Fibroblast of skin of left quadriceps (primary cell): ENCODE results near the gene ZBBX.
A peak's percentile ranks its signal among the peaks of the same experiment; 100 is the strongest.
"Not testable (repeated sequence)": the region's sequence is repeated elsewhere in the genome, so short reads cannot be mapped to it uniquely, and the experiment has no call there.

ENCODE experiments used
- DNase-seq, 2 experiments: peaks; one replicate each; pipeline ENCODE4 v3.0.0-alpha.2; 2013; ENCODE audit warnings: low read depth in 2 of 2

The ZBBX gene, protein sequence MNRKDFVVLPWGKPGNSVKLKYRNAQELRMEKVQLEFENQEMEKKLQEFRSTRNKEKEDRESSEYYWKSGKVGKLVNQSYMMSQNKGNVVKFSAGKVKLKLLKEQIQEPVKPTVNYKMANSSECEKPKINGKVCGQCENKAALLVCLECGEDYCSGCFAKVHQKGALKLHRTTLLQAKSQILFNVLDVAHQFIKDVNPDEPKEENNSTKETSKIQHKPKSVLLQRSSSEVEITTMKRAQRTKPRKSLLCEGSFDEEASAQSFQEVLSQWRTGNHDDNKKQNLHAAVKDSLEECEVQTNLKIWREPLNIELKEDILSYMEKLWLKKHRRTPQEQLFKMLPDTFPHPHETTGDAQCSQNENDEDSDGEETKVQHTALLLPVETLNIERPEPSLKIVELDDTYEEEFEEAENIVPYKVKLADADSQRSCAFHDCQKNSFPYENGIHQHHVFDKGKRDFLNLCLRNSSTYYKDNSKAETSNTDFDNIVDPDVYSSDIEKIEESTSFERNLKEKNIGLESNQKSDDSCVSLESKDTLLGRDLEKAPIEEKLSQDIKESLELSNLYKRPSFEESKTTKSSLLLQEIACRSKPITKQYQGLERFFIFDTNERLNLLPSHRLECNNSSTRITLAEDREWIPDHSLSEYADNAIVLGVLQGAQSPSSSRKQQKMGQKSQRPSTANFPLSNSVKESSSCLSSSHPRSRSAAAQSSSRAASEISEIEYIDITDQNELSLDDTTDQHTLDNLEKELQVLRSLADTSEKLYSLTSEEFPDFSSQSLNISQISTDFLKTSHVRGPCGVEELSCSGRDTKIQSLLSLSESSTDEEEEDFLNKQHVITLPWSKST

DNA sequence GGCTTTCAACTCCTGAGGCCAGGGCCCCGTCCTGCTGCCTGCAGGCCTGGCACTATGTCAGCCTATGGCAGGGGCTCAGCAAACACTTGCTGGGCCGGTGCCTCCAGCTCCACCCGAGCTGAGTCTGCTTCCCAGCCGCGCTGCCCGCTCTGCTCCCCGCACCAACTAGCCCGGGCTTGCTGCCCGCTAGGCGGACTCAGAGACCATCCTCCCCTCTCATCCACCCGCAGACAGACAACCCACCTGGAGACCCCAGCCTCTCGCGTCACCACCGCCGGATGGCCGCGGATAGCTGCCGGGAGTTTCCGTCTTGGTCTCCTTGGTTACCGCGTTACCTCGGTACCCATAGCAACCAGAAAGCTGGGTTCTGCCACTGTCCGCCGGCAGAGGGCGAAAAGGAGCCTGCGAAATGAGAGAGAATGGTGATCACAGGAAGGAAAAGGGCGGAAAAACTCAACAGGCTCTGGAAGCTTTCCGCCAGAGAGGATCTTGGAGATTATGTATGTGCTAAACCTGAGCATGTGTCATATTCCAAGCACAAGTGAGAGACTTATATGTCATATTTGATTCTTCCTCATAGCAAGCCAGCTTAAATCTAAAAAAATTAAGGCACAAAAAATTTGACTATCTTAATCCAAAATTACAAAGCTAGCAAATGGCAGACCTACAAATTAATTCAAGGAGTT is at the start of gene ZBBX:
TSS of gene ZBBX (minus strand) at position 294 of the 686 bp plus-strand sequence. CDS start 7,396 bp downstream, outside the sequence.
- peak; percentile 39 to 57 for DNase-seq

DNA sequence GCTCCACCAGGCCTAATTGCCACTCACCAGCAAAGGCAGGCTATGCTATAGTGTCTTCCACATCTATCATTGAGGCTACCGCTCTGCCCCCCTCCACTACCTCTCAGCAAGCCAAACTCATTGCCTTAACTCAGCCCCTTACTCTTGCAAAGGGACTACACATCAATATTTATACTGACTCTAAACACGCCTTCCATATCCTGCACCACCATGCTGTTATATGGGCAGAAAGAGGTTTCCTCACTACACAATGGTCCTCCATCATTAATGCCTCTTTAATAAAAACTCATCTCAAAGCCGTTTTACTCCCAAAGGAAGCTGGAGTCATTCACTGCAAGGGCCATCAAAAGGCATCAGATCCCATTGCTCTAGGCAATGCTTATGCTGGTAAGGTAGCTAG is 46.9 kb upstream of the ZBBX start:
- DNase-seq: not testable (repeated sequence)

DNA sequence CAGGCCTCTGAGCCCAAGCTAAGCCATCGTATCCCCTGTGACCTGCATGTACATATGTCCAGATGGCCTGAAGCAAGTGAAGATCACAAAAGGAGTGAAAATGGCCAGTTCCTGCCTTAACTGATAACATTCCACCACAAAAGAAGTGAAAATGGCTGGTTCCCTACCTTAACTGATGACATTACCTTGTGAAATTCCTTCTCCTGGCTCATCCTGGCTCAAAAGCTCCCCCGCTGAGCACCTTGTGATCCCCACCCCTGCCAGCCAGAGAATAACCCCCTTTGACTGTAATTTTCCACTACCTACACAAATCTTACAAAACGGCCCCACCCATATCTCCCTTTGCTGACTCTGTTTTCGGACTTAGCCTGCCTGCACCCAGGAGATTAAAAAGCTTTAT is 42.3 kb upstream of the ZBBX start:
- DNase-seq: not testable (repeated sequence)

DNA sequence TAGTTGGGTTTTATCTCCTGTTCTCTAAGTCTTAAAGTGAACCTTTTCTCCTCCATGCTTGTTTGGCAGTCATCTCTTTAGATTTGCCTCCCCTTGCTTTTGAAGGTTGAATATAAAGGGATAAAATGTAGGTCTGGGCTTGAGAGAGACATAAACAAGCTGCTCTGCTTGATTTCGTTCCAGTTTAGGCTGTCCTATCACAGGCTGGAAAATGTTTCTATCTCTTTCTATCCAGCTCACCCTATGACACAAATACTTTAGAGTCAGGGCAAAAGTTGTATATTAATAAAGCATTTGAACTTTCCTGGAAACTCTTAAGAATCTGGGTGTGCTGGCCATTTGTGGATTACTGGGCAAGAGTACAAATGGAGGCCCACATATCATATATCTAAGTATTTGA is 29.5 kb upstream of the ZBBX start:
- DNase-seq: no peak

DNA sequence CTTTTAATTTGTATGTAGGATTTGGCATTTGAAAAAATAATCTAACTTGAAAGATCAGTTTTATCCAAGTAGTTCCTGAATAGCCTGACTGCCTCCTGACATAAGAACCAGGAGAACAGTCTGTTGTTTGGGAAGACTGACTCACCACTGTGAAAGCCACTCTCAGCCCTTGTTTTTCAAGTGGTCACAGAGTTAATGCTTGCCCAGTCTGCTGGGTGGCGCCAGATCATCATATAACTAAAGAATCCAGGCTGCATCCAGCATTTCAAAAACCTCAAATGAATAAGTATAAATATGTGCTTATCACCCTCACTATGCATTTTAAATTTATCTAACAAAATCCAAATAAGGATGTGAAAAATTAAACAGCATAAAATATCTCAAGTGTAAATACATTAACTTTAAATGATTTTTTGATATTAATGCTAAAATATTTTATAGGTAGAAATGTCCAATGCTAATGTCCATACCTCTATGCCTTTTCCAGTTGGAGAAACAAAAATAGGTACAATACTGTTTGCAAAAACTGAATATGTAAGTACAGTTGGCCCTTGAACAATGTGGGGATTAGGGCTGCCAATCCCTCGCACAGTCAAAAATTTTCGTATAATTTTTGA is 26.9 kb upstream of the ZBBX start:
- peak; percentile 7 to 19 for DNase-seq

DNA sequence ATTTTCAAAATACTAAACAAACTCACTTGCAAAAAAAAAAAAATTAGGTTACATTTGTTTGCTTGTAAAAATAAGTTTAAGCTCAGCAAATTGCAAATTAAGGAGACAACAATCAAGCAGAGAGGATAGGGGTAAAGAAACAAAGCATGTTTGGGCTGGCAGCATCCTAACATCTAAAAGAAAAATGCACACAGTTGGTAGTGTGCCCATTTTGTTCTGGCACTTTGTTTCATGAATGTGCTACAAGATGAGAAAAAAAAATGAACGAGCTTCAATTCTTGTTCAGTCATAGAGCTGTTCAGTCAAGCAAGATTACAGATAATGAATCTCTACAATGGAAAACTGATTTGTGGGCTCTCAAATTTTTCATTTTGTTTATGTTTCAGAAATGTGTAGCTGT is 17.7 kb upstream of the ZBBX start:
- DNase-seq: no peak

DNA sequence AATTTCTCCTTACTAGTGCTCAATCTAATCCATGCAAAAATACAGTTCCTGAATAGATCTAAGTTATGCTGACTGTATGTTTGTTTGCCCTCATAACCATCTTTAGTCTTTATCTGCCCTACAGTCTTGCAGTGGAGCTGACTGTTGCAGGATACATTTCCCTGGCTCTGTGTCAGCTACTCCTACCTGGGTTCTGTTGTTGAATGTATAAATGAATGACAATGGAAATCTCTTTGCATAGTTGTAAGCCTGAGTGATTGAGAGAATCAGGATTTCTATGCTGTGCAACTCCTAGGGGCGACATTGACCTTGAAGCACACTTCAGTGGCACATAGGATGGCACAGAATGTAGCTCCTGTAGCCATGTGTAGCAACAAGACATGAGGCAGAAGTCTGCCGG is 16.0 kb upstream of the ZBBX start:
- no peak for DNase-seq

DNA sequence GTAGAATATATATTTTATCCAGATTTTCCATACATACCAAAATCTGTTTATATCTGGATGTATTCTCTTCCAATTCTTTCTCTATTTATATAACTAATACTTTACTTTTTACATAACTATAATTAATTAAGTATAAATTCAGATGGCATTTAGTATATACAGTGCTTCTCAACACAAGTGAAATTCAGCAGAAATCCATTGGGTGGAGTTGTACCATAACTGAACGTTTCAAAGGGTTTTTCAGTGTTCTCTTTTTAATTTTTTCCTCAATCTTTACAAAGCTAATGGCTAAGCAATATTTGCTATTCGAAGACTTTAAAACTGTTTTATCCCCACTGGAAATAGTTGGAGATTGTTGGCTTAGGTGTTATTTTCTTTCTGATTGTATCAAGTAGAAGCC is 13.9 kb upstream of the ZBBX start:
- no peak for DNase-seq

DNA sequence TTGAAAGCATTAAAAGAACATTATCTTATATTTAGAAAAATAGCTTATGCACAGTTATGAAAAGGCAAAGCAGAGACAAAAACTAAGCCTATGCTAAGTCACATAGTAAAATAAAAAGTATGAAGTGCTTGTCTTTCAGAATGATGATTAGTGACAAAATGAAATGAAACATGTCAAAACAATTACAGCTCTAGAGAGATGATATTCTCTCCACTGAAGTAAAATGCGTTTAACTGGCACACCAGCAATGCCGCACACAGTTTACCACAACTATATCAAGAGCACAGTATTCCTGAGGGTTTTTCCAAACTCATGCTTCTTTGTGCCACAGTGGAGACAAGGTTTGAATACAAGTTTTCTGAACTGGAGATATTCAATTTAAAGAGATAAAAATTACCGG is 2.1 kb upstream of the ZBBX start:
- DNase-seq: no peak

DNA sequence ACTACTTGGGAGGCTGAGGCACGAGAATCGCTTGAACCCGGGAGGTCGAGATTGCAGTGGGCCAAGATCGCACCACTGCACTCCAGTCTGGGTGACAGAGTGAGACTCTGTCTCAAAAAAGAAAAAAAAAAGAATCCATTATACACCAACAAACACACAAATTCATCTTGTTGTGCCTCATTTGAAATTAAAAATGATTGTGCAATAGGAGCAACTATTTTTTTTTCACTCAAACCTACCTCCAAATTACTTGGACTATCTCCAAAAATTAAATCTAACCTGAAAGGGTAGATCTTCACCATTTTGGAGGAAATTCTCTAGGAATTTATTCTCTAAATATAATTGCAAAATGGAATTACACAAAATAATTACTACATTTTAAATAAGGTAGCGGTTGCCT is 4.6 kb downstream of the ZBBX start:
- DNase-seq: no peak

DNA sequence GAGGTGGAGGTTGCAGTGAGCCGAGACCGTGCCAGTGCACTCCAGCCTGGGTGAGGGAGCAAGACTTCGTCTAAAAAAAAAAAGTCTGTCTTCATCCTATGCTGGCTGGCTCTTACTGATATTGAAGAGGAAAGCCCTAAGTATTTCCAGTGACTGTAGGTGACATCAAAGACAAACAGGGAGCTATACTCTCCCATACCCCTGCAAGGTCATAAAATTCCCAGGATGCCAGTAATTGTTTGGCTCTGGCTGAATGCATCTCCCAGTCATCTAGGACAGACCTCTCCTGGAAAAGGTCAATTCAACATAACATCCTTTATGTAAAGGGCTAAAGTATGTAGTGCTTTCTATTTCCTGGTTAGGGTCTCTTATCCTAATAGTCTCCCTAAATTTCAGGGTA is 8.0 kb downstream of the ZBBX start:
- no peak for DNase-seq

DNA sequence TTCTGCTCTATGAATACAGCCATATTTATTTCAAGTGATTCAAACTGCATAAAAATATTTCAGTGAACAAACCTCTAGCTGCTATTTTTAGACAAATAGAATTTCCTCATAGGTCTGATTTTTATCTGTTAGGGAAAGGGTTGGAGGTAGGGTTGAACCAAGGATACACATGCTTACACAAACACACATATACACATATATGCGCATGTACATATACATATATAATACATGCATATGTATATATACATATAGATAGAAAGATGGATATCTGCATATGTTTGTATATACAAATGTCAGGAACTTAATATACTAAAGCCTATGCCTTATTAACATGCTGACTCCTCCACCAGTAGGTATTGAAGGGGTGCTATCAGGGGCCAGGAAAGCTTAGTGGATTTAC is 18.1 kb downstream of the ZBBX start:
- DNase-seq: no peak

DNA sequence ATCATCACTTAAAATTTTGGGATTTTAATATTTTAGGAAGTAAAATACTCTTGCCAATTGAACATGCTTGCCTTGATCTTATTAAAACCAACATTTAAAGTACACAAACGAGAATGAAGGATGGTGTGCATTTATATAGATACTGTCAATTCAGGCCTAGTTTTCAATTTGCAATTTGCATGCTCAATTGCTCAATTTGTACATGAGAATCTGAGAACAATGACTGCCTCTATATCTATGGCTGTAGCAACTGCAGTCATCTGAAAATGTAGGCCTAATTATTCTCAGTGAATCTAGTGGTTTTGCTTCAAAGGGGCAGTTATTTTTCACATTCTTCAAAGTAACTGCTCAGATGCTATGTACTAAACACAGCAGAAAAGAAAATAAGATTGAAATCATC is 18.8 kb downstream of the ZBBX start:
- DNase-seq: no peak

DNA sequence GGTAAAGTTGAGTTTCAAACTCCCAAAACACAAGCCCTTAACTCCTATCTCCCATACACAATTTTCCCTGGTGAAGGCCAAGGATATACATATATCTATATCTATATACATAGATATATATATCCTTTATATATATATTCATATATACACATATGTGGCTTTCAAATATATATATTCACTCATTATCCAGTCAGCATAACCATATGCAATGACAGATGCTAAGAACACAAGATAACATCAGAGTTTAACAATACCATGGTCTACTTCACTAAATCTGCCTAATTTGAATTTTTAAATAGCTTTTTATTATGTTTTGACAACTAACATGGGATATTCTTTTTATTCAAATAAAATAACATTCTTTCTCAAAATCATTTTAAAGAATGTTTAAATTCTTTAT is 24.7 kb downstream of the ZBBX start:
- DNase-seq: no peak

DNA sequence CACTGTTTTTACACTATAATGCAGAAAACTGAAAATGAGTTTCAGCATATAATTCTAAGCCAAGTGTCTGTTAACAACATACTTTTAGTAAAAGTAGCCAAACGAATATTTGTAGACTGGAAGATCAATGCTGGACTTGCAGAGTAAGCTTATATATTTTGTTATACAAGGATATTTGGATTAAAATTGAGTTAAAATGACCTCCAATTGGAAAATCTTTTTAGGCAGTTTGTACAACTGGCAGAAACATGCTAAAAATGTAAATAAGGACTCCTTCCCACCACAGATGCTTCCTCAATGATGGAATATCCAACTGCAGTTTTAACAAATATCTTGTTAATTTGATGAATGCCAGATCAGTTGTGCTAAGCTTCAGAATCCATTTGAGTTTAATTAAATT is 25.3 kb downstream of the ZBBX start:
- DNase-seq: no peak

DNA sequence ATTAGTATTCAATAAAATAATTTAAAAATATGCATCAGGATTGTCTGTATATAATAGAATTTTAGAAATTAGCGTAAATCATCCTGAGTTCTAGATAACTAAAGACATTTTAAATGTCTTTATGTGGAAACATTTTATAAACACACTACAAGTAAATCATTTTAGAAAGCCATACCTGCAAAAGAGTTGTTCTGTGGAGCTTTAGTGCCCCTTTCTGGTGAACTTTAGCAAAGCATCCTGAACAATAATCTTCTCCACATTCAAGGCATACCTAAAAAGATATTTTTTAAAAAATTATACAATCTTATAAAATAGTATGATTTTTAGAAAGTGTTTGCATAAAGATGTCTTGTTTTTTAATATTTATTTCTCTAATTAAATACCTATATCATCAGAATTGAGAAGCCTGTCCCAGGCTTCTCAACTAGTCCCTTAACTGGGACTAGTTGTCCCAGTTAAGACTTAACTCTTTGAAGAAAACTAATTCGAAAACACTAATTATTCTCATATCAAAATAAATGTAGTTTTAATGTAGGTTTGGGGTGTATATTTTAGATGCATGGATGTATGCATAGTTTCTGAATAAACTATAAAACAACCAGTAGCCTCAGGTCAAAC is 29.7 kb downstream of the ZBBX start:
- DNase-seq: peak; percentile 1 to 3

DNA sequence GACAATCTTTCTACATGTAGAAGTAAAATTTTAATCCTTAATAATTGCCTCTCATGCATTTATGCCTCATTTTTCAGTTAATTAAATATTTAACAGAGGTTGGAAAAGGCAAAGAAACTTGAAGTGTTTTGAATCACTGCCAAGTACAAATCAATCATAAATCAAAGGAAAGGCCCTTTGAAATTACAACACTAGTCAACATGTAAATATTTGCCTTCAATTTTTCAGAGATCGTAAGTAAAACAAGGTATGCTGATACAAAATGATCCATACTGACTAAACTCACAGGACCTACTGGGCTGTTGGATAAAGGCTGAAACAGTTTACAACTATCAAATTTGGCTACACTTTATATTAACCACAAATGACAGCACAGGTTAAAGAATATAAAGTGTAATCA is 33.9 kb downstream of the ZBBX start:
- DNase-seq: no peak

DNA sequence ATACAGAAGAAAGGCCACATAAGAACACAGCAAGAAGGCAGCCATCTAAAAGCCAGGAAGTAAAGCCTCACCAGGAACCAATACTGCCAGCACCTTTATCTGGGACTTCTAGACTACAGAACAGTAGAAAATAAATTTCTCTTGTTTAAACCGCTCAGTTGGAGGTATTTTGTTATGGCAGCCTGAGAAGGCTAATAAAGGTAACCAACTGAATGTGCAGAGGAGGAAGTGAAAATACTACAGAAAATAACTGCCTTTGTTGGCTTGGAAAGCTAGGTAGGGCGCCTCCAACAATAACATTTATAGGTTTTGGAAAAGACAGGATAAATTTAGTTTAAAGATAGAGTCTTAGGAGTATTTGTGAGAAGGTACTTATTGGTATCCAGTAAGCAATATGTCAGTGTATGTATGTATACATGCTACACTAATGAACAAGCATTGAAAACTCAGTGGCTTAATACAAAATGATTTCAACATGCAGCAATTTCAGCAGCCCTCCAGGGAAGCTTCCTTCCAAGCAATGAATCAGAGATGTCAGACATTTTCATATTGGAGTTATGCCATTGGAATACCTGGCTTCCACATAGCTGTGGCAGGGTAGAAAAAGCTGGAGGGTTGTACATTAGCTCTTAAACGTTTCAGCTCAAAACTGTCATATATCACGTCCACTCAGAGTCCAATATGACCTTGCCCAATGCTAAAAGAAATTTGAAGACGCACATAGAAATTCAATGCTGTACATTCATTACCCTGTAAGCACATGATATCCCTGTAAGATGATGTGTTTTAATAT is 48.9 kb downstream of the ZBBX start:
- no peak for DNase-seq

DNA sequence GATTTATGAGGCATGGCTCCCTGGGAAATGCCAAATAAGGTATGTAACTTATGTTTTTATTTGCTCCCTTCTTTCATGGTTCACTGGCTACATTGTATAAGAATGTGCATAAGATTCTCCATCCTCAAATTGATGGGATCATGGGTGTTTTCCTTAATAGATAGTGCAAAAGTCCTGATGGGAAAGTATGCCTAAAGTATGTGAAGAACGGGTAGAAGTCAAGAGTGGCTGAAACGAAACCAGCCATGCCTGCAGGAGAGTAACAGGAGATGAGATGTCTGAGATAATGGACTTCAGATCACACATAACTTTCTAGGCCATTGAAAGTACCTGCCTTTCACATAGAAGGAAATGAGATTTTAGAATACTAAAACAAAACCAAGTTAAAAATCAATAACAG is 56.5 kb downstream of the ZBBX start:
- no peak for DNase-seq

DNA sequence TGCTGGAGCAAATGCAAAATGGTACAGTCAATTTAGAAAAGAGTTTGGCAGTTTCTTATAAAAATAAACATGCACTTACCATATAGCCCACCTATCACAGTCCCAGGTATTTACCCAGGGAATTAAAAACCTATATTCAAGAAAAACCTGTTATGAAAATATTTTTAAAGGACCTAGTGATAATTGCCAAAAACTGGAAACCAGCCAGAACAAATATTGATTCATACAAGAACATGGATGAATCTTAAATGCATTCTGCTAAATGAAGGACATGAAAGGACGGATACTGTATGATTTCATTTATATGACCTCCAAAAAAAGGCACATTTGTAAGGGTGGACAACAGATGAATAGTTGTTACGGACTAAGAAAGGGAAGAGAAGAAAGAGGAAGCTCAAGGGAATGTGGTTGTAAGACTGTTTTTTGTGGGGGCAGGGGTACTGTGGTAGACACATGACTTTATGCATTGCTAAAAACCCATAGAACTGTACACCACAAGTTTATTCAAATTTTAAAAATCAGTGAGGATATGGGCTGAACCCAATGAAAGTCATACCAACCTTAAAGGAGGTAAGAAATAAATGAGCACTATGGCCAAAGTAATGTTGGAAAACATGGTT is 61.0 kb downstream of the ZBBX start:
- no peak for DNase-seq
